Brain pericyte (primary cell): Measurements from ENCODE around the gene ZFHX3.
A peak's percentile ranks its signal among the peaks of the same experiment; 100 is the strongest.
"Not testable (repeated sequence)": the region's sequence is repeated elsewhere in the genome, so short reads cannot be mapped to it uniquely, and the experiment has no call there.

Experiments
- DNase-seq: peaks from one replicate; pipeline ENCODE4 v3.0.0-alpha.2; 2012; ENCODE audit warnings: low read depth, low spot score

ZFHX3 gene

DNA sequence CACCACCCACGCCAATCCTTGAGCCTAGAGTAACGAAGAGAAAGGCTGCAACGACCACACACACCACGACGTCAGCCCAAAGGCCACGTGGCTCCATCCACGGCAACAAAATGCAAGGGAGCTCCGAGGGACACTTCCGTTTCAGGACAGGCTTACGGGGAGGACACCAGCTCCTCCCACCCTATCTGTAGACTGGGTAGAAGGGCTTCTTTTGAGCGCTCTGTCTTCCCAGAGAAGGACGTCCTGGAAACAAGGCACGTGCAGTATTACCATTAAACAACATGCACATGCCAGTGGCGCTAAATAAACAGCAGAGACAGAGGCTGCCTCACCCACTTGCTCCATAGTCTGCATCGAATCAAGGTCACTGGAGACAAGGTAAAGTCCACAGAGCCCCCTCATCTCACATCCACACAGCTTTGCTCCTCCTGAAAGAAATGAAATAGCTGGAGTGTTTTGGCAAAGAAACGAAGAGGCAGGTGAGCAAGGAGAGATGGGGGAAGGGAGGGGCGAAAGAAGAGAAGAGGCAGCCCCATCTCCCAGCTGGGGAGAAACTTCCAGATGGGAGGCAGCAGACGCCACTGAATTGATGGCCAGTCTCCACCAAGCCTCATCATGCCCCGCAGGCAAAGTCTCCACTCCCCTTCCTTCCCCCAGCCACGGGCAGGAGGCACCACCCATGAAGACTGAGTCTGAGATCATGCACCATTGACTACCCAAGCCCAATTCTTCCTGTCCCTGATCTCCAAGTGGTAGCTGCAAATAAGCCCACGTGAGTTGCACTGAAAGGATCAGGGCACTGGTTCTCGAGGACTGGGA lies 24.0 kb downstream of the ZFHX3 start:
- DNase-seq: no peak

DNA sequence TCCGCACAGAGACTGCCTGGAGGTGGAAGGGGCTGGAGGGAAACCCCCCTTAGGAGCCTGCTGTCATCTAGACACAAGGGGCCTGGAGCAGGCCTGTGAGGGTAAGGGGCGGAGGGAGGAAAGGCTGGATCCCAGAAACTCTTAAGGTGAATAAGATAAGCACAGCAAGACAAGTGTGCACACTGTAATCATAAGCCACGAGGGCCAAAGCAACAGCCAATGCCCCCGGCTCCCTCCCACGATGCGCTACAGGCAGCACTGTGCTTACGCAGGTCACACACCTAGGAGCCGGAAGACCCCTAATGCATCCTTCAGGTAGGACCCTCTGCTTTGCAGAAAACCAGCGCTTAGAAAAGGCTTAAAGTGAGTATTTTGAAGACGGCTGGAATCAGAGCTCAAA lies 24.6 kb downstream of the ZFHX3 start:
- DNase-seq: no peak

DNA sequence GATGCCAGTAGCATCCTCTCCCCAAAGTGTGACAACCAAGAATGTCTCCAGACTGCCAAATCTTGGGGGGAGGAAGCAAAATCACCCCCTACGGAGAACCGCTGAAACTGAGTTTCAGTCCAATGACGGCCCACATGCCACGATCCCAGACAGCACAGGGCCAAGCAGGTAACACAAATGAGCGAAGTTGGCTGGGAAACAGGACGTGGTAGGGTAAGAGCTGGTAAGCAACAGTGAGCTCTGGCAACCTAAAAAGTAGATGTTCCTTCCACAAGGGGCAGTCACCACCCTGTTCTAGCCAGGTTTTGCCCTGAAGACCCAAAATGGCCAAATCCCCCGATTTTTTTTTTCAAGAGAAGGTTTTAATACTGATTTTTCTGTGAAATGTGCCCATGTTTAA lies 25.4 kb downstream of the ZFHX3 start:
- no peak for DNase-seq

DNA sequence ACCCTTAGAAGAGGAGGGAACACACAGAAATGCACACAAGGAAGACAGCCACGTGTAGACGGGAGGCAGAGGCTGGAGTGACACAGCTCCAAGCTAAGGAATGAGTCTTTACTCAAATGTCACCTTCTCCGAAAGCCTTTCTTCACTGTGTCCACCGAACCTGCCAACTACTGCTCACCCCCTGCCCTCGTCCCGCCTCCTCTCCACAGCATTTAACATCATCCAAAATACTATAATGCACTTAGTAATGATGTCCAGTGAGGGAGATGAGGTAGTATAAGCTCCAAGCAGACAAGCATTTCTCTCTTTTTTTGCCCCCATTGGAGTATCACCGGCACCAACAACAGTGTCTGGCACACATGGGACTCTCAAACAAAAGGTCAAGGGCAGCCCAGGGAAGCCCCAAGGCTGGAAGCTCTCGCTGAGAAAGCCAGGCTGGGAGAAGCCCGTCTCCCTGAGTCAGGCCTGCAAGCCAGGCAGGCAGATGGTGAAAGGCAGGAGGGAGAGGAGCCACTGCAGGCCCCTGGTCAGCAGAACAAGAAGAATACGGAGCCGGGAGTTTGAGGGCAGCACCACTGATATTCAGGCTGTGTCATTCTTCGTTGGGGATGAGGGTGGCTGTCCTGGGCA lies 25.9 kb downstream of the ZFHX3 start:
- DNase-seq: no peak

DNA sequence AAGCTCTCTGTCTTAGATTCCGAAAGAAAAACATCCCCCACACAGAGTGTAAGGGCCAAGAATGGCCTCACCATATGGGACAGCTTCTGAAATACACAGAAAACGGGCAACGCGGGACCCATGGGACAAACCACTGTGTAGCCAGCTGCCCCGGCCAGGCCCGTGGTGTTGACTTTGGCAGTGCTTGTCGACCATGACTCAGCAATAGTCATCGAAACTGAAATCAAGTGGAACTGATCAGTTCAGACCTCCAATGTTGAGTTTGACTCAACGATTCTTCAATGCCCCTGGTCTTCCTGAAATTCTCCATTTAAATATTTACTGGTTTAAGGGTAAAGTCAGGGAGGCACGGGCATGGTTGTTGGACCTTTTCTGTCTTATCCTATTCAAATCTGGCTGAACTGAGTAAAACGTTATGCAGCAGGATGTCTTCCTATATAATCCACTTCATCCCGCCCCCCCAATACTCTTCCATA lies 27.5 kb downstream of the ZFHX3 start:
- peak; percentile 95 for DNase-seq

DNA sequence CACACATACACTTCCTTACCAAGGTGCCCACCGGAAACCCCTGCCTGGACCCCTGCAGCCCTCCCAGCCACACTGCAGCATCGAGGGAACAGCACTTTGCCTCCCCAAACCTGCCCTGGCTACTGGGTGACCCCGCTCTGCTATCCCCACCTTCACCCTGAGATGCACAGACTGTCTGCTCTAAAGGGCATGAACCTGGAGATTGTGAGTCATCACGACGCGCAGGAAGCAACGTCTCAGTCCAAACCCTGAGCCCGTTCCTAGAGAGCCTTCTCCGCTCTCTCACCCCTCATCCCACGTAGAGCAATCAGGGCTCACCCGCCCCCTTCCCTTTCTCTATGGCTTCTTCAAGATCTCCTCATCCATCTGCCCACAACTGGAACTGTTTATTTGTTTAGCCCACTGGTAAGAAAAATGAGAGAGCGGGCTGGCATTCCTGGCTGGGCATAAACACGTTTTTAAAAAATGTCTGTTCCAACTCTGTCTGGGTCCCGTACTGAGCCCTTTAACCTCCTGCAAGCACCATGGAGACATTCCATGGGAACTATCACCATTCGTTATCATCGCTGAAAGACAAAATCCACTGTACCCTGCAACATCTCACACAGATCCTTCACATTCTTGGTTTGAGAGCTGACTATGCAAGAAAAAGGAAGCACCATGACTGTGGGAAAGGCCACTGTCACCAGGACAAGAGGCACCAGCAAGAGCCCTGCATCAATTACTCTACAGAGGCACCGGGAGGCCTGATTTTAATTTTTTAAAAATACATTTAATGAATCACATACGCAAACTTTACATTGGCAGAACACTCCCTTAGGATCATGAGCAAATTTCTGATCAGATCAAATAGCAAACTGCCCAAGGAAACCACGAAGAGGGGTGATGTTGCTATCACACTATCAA lies 28.2 kb downstream of the ZFHX3 start:
- peak; percentile 65 for DNase-seq

DNA sequence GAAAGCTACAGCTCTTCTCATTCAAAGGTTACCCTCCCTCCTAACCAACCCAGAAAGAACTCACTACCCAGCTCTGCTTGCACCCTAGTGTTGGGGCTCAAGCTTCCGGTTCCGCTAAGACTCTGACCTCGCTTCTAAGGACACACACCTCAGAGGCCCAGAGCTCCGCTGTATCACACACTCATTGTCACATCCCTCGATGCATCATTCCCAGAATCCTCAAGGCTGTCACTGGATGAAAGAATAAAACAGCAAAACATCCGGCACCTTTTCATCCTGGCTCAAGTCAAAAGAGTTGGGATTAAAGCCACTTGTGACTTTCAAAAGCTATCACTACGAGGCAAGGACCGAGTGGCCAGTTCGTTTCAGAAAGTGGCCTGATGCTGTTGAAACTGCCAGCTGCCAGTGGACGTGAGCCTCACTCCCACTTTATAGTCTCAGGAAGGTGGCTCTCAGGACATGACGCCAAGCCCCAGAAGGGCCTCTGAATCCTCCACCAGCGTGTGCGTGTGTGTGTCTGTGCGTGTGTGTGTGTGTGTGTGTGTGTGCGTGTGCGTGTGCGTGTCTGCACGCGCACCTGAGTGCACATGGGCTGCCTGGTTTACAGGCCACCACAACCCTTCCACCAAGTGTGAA lies 29.0 kb downstream of the ZFHX3 start:
- no peak for DNase-seq

DNA sequence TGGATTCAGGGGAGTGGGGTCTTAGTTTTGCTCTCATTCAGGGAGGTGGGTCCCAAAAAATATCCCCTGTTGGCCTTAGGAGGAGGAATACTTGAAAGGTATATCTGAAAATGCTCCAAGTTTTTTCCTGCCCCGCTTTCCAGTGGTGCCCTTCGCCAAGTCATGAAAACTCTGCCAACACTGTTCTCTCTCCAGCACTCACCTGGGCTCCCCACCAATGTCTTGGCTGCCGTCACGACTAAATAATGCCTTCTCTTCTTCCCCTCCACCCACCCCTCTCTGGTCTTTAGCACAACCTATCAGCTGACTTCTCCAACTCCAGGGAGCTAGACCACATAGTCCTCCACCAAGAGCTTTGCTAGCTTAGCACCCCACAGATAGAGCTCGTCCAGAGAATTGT lies 30.6 kb downstream of the ZFHX3 start:
- DNase-seq: no peak

DNA sequence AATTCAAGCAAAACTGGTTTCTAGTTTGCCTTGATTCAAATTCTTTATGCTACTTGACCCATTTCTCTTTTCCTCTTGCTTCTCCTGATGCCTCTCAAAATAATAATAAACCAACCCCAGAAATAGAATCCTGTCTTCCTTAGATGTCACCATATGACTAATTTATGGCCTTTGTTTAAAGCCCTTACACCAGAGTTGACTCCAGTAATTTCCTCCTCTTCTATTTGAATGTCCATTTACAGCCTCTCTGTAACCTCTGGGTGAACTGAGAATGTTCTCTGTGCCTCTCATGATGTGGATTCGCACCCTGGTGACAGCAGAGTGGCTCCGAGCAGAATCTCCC lies 31.5 kb downstream of the ZFHX3 start:
- no peak for DNase-seq

DNA sequence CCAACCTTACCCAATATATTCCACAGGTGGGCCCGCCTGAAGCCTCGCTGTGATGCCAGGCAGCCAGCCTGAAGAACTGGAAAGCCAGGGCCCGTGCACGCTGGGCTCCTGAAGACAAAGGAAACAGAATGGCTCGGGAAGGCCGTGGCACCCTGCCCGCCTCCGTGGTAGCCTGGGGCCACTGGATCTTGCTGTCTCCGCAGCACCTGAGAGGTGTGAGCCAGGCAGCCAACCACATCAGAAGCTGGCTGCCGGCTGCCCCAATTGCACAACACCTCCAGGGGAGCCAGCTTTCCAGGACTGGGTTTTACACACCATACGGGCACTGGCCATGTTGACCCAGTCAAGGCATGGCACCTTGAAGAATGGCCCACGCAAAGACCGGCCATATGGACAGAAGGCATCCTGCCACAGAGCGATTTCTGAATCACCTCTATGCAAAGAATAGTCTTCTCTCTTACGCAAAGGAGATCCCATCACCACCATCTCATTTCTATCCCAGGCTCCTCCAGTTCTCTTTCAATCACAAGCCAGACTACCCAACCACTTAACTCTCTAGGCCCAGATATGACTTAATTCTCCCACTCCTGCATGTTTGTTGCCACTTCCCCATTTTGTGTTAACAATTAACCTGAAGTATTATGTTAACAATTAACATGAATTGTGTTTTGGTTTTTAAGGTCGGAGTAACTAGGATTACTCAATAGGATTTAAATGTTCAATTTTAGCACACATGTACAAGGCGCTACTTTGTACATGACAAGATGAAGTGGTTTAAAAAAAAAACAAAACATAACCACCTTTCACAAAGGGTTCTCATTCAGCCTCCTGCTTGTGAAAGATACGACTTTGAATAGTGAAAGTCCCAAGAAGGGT lies 32.1 kb downstream of the ZFHX3 start:
- DNase-seq: no peak

DNA sequence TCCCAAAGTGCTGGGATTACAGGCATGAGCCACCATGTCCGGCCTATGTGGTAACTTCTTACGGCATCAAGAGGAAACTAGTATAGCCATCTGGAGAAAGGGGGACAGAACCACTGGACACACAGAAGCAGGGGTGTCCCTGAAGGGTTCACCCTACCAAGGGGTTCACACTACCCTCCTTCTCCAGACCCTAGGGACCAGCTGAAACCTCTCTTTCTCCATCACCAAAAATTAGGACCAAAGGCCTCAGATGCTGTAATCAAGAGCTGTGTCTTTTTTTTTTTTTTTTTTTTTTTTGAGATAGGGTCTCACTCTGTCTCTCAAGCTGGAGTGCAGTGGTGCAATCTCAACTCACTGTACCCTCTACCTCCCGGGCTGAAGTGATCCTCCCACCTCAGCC lies 33.2 kb downstream of the ZFHX3 start:
- DNase-seq: no peak

DNA sequence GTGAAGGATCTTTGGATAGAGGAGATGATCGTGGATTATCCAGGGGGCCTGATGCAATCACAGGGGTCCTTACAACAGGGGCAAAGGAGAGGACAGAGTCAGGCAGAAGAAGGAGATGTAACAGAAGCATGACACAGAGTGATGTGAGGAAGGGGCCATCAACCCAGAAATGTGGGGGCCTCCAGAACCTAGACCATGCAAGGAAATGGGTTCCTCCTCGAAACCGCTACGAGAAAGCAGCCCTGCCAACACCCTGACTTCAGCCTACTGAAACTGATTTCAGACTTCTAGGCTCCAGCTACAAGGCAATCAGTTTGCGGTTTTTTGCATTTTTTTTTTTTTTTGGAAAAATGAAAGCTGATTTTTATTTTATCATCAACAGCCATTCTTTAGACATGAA lies 34.0 kb downstream of the ZFHX3 start:
- DNase-seq: no peak

DNA sequence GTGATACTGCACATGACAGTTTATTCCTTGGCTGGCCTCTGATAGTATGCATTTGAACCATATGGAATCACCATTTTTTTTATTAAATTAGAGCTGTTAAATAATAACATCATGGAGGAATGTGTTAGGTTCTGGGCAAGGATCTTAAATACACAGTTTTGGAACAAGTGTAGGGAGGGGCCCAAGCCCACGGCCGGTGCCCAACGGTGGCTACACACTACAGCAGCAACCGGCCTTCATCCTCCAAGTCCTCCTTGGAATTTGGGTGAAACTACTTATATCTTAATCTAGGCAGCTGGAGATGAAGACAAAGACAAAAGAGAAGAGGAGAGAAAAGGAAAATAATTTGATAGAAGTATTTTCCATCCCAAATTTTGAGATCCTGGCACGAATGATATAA lies 35.6 kb downstream of the ZFHX3 start:
- no peak for DNase-seq

DNA sequence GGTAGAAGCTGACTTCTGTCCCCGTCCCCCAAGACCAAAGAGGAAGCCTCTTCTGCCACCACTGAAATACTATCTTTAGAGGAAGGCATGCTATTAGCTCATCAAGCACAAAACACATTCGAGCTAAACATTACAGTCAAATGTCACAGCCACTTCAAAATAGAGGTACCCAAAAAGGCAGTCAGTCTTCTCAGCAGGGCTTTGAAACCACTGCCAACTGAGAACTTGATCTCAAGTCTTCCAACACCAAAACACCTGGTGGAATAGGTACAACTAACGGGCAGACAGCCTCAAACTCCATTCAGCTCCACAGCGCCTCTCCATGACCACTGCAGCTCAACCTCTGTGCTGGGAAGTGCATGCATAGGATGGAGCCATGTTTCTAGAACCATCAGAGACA lies 36.0 kb downstream of the ZFHX3 start:
- no peak for DNase-seq

DNA sequence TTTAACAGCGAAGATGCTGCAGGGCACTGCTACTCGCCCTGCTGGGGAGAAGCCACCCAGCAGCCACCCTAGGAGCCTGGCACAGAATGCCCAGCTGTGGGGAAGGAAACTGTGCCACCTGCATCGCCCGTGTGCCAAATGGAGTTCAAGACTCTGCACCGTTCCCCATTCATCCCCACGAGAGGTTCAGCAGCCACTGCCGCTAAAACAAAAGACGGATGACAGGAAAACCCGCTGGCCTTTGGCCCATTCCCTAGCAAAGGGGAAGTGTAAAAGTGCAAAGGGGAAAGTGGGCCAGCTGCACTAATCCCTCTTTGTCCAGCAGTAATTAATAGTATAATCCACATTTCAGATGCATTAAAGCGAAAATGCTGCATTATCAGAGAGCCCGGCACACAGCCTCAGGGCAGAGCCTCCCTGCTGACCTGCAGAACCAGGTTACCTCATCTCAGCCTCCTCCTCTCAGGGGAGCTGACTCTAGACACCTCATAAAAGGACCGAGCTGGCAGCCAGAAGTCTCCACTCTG lies 37.7 kb downstream of the ZFHX3 start:
- no peak for DNase-seq

DNA sequence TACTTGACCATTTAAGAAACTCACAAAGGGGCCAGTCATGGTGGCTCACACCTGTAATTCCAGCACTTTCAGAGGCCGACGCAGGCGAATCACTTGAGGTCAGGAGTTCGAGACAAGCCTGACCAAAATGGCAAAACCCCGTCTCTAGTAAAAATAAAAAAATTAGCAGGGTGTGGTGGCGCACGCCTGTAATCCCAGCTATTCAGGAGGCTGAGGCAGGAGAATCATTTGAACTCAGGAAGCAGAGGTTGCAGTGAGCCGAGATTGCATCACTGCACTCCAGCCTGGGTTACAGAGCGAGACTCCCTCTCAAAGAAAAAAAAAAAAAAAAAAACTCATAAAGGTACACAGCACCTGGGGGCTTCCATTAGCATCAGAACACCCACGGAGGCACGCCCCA lies 38.2 kb downstream of the ZFHX3 start:
- DNase-seq: not testable (repeated sequence)

DNA sequence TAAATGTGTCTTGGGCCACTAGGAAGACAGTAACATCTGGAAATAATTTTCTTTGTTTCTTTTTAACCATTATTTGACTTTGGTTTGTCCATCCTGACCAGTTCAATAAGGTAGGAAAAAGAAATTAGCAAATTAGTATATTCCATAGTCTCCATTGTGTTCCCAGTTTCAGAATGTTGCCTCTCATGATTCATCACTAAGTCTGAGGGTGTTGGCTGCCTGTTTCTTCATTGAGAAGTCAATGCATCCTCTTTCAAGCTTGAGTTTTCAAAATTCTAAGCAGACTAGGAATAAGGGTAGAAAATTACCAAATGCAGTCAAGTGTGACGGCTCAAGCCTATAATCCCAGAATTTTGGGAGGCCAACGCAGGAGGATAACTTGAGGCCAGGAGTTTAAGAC lies 41.9 kb downstream of the ZFHX3 start:
- no peak for DNase-seq

DNA sequence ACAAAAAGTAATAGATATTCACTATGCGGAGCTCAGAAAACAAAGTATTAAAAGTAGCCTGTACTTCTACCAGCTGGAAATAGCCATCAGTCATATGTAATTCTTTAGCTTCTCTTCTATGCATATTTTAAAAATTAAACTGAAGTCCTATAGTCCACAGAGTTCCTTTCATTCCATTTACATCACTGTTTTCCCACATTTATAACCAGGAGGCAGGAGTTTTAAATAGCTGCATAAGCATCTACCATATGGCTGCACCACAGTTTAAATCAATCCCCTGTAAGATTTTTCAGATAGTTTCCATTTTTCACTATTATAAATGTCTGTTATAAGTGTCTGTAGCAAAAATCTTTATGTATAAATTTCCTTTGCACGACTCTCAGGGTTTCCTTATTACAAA lies 45.1 kb downstream of the ZFHX3 start:
- DNase-seq: no peak

DNA sequence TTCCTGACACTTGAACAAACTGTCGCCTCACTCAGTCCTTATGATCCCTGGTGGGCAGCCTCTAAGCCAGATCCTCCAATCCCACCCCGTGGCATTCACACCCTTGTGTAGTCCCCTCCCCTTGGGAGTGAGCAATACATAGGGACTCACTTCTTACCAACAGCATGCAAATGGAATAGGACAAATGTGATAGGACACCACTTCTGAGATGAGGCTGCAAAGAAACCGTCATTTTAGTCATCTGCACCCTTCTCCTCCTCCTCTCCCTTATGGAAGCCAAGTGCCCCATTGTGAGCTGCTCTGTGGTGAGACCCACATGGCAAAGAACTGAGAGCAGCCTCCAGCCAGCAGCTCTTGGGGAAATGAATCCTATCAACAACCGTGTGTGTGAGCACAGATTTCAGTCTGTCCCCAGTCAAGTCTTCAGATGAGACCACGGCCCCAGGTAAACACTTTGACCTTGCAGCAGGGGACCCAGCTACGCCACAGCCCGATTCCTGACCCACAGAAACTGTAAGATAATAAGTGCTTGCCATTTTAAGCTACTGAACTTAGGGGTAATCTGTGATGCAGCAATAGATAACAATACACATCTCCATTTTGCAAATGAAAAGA lies 46.9 kb downstream of the ZFHX3 start:
- no peak for DNase-seq
